ENCODE measurements around the gene DSCAML1.
A peak's percentile ranks its signal among the peaks of the same experiment; 100 is the strongest.
"Not testable (repeated sequence)": the region's sequence is repeated elsewhere in the genome, so short reads cannot be mapped to it uniquely, and the experiment has no call there.

DSCAML1 gene

GRCh38 chr11:117458275-117459122 lies 338.5 kb downstream of the DSCAML1 start:
- H3K27ac ChIP-seq, result peak overlapping the region in 1 of 21 experiments; percentile 23
- no peak overlapping the region for H3K4me3 ChIP-seq

DNA sequence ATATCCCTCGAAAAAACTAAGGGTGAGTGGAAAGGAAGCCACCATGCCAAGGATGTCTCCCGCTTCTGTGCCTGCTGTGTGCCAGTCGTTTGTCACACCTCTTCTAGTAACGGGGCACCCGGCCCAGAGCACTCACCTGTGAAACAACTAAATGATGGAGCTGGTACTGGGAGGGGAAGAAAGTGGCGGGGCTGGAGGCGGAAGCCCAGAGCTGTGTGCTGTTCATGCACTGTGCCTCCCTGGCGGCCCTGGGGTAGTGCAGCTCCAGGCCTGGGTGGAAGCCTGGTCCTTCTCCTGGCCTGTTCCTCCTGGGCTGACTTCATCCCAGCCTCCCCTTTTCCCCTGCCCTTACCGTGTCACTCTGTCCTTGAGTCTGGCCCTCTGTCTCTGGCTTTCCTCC lies 339.2 kb downstream of the DSCAML1 start:
- H3K27ac ChIP-seq, result peak overlapping the region in 1 of 21 experiments; percentile 23
- H3K4me3 ChIP-seq, result no peak overlapping the region

DNA sequence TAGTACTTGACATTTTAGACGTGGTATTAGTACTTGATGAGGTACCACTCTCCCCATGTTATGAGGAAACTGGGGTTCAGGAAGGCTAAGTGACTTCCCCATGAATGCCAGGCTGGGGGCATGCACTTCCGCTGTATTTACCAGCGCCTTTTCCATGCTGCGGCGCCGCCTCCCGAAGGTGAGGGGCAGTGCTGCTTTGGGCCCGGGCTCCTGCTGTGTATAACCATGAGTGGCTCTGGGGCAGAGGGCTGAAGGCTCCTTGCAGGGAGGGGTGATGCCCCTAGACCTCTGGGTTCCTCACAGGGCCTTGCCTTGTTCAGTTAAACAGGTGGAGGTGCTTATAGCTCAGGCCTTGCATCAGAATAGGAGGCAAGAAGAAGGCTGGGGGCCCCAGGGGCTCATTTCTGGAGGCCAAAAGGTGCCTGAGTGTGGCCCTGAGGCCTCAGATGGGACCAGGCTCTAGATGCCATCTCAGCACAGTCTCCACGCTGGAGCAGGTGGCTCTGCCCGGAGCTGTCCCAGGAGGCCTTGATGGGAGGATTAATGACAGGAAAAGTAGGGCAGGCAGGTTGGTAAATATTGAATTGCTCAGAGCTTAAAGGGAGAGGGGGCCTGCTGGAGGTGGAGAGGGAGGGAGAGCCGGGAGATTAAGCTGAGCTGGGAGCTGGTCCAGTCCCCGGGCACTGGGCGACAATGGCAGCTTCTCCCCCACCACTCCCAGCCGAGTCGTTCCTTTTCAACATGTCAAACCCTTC lies 339.8 kb downstream of the DSCAML1 start:
- Histone ChIP-seq H3K4me3 (no peak overlapping the region), H3K27ac (no peak overlapping the region)

GRCh38 chr11:117456721-117457029 lies 340.3 kb downstream of the DSCAML1 start:
- not testable (repeated sequence) for H3K4me3 ChIP-seq, H3K27ac ChIP-seq

GRCh38 chr11:117456027-117456720 lies 340.8 kb downstream of the DSCAML1 start:
- H3K27ac ChIP-seq, result no peak overlapping the region
- H3K4me3 ChIP-seq, result no peak overlapping the region

DNA sequence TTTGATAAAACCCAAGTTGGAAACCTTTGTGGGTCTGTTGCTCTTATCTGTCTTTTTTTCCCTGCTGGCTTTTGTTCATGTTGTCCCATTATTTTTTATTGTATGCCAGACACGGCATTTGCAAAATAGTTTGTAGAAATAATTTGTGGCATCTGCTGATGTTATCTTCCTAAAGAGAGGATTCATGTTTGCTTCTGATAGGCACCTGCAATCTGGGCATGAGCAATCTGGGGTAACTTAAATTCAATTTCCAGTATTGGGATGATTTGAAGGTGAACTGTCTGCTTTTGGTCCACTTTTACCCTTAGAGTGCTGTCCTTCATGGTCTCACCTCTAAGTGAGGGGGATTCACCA lies 342.5 kb downstream of the DSCAML1 start:
- H3K4me3 ChIP-seq, result no peak overlapping the region
- H3K27ac ChIP-seq, result no peak overlapping the region

DNA sequence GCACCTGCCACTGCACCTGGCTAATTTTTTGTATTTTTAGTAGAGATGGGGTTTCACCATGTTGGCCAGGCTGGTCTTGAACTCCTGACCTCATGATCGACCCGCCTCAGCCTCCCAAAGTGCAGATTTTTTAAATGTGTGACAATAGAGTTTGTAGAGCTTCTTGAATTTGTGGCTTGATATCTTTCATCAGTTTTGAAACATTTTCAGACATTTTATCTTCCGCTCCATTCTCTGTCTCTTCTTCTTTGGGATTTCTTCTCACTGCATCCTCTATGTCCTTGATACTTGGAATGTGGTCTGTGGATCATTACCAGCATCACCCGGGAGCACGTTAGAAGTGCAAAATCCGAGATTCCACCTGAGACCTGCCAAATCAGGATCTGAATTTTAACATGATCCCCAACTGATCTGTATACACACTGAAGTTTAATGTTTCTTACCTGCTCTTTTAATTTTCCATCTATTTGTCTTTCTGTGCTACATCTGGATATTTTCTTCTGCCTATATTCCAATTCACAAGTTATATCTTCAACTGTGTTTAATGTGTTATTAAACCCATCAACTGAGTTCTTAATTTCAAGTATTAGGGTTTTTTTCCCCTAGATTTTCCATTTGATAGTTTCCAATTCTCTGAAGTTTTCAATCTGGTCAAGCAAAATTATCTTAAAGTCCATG lies 343.0 kb downstream of the DSCAML1 start:
- no peak overlapping the region for H3K4me3 ChIP-seq
- no peak overlapping the region for H3K27ac ChIP-seq

GRCh38 chr11:117449111-117449693 lies 347.8 kb downstream of the DSCAML1 start:
- H3K27ac ChIP-seq, result no peak overlapping the region
- H3K4me3 ChIP-seq, result no peak overlapping the region

- no peak overlapping the region for H3K27ac ChIP-seq
These were observed 352.0 kb downstream of the DSCAML1 start for GRCh38 chr11:117444711-117445658.

DNA sequence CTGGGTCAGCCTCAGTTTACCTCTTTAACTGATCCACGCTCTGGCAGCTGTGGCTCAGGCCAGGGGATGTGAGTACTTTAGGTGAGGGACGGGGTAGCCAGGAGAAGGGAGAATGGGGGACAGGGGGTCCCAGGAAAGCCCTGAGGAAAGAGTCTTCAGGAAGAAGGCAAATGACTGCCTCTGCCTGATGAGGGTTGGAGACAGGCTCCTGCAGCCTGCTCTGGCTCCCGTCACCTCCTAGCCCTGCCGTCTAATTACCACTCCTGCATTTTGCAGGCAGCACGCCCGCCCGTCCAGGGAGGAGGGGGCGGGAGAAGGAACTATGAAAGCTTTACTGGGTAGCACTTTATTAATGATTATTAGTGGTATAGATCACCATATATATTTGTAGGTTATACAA lies 352.8 kb downstream of the DSCAML1 start:
- H3K27ac ChIP-seq, result no peak overlapping the region
- no peak overlapping the region for H3K4me3 ChIP-seq

More at GRCh38 chr11:117444711-117445658, 352.0 kb downstream of the DSCAML1 start:
- no peak overlapping the region for H3K4me3 ChIP-seq

DNA sequence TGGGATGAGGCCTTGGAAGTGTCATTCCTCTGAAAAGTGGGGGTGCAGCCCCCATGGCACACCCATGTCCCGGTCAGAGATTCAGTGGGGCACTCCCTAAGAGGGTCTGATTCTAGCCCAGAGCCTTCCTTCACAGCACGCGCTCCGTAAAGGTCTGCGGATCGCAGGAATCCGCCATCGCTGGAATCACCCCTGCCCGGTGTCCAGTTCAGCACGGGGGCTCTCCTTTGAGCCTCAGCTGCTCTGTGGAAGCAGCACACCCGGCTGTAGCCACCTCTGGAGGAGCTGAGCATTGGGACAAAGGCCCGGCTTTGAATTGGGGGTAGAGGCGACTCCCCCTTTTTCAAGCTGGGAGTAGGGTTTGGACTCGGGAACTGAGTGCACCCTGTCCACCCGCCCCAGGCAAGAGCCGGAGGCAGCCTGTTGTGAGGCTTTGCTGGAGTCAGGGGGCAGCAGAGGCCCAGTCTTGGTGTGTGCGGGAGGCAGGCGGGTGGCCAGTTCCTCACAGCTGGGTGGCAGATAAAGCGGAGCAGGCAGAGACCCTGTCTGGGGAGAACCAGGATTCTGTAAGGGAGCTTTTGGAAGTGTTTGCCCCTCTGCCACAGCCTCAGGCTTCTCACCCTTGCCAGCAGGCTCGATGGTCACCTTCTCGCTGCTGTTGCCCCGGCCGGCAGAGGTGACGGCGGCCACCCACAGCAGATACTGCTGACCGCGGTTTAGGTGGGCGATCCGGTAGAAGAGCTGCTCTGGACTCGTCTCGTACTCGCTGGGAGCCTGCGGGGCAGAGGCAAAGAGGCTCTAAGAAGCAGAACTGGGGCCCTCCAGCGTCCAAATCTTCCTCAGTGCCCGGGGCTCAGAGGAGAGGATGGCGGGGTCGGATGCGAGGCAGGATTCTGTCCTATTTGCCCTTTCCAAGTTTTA lies 353.5 kb downstream of the DSCAML1 start:
- Histone ChIP-seq H3K27ac (no peak overlapping the region), H3K4me3 (no peak overlapping the region)

GRCh38 chr11:117442869-117443239 lies 354.2 kb downstream of the DSCAML1 start:
- no peak overlapping the region for H3K4me3 ChIP-seq
- H3K27ac ChIP-seq, result no peak overlapping the region

DNA sequence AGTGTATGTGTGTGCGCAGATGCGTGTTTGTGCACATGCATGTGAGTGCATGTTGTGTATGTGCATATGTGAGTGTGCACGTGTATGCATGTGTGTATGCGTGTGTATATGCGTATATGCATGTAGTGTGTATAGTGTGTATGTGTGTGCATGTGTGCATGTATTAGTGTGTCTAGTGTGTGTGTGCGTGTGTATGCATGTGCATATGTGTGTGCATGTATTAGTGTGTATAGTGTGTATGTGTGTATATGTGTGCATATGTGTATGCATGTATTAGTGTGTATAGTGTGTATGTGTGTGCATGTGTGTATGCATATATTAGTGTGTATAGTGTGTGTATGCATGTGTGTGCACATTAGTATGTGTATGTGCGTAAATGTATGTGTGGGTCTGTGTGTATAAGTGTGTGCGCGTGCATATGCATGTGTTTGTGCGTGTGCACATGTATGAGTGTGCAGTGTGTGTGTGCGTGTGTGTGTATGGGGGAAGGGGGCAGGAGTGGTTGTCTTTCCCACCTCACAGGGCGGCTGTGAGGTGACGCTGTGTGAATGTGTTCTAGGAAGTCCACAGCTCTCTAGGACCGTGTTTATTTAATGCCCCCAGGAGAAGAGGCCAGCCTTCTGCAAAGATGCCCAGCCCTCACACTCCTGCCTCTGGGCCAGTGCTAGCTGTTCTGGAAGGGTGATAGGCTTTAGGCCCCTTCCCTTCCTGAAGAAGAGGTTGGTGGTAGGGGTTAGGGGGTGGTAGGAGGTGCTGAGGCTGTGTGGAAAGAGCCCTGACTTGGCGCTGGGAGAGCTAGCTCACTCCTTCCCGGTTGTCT lies 354.8 kb downstream of the DSCAML1 start:
- Histone ChIP-seq H3K4me3 (no peak overlapping the region), H3K27ac (no peak overlapping the region)

DNA sequence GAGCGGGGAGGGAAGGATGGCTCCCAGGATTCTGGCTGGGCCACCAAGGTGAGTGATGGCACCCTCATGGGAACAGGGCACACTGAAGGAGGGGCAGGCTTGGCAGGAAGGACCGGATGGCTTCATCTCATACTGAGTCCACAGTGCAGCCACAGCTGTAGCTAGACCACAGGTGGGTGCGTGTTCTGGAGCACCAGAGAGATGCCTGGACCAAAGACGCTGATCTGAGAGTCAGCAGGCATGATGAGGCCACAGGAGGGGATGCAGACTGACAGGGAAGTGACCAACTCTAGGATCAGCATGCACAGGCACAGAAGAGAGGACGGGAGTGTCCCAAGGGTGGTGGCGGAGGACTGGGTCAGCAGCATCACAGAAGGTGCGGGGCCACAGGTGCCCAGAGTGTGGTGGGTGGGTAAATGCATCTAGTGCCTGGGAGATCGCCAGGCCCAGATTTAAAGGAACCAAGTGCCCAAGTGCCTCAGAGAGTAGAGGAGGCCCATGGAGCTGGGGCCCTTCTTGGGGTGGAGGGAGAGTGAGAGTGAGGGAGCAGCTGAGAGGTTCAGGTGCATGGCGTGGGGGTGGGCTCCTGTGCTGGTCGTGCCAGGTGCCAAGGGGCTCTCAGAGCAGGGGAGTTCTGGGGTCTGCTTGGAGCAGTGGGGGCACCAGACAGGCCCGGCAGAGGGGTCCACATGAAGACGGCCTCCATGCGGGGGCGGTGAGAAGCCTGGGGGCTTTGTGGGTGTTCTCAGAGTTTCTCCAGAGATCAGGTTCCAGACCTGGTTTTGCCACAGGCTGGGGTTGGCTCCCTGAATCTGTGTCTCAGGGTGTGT lies 355.7 kb downstream of the DSCAML1 start:
- H3K4me3 ChIP-seq, result no peak overlapping the region
- no peak overlapping the region for H3K27ac ChIP-seq

DNA sequence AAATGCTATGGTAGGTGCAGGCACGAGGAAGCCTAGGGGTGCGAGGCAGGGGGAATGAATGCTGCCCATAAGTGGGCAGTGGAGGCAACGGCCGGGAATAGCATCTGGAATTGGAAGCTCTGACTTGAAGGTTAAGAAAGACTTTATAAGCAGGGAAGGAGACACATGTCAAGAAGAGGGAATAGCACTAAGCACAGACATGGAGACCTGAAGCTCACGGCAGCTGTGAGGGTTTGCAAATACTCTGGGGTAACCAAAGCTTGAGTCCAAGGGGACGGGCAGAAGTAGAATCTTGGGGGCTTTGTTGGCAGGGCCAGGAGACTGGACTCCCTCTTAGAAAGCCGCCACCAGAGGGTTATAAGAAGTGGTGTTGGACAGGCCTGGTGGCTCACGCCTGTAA lies 356.8 kb downstream of the DSCAML1 start:
- Histone ChIP-seq H3K27ac (no peak overlapping the region), H3K4me3 (no peak overlapping the region)

DNA sequence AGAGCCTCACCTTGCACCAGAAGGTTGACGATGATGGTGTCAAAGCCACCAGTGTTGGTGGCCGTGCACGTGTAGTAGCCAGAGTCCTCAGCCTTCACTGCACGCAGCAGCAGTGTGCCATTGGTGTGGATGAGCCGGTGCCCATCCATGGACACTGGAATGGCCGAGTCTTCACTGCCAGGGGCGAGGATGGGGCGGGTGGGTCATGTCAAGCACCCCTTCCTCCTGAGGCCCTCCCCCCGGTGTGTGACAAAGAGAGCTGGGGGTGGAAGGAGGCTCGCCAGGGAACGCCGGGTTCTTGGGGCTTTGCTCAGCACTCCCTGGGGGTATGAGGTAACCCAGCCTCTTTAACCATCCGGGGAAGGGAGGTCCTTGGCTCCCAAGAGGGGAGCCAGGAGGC lies 357.8 kb downstream of the DSCAML1 start:
- Histone ChIP-seq H3K4me3 (no peak overlapping the region), H3K27ac (no peak overlapping the region)
